Measurements from ENCODE around the gene RHEX.

The RHEX gene

GRCh38 chr1:206105464-206105995 is 52.6 kb downstream of the RHEX start:
- TF ChIP-seq, protein P1, sequence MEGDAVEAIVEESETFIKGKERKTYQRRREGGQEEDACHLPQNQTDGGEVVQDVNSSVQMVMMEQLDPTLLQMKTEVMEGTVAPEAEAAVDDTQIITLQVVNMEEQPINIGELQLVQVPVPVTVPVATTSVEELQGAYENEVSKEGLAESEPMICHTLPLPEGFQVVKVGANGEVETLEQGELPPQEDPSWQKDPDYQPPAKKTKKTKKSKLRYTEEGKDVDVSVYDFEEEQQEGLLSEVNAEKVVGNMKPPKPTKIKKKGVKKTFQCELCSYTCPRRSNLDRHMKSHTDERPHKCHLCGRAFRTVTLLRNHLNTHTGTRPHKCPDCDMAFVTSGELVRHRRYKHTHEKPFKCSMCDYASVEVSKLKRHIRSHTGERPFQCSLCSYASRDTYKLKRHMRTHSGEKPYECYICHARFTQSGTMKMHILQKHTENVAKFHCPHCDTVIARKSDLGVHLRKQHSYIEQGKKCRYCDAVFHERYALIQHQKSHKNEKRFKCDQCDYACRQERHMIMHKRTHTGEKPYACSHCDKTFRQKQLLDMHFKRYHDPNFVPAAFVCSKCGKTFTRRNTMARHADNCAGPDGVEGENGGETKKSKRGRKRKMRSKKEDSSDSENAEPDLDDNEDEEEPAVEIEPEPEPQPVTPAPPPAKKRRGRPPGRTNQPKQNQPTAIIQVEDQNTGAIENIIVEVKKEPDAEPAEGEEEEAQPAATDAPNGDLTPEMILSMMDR (IDR thresholded peaks at IDR 0.05) = no peak
- H3K9me3 ChIP-seq = no peaks in the 10 kb centered on the region
- H3K4me3 ChIP-seq = no peak overlapping the region
- peaks cover 0 to 5% (median 0%) of the 10 kb centered on the region in 4 donors for H3K4me1 ChIP-seq
- DNase-seq = no peak
- no peaks in the 10 kb centered on the region for H3K36me3 ChIP-seq
- no peaks in the 10 kb centered on the region for H3K27me3 ChIP-seq
- no peak overlapping the region for H3K27ac ChIP-seq
- intact Hi-C loops (cut with DNase I; ENCODE audit: low total_unique reads) = no loop called here

DNA sequence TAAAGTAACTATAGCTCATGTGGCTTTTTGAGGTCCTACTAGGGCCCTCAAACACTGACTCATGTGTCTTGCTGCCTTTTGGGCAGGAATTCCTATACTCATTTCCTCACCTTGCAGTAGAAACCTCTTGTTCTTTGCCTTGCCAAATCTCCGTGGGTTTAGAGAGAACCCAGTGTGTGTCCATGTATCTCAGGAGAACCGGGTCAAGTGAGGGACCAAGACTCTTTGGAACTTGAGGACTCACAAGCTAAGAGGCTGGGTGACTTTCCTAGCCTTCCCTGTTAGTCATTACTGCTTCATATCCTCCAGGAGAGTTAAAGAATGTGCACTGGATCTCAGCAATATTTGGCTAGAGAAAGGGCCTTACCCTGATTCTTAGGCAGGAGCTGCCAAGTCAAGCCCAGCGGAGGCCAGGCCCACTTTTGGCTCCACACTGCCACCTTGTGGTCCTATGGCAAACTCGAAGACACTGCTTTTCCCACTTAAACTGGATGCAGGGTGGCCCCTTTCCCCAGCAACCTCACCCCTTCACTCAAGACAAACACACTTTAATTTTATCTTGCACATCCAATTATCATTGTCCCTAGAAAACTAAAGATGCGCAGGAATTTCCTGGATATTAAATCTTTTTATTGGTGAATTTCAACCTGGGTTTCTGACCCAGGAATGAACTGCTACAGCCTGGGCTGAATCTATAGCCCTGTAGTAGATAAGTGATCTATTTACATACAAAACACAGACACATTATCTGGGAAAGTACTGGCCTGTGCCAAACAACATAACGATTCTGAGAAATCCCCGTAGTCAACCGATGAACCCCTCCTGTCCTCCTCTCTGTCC is 53.6 kb downstream of the RHEX start:
- Histone ChIP-seq H3K4me3 (no peak overlapping the region), H3K9me3 (no peaks in the 10 kb centered on the region), H3K36me3 (no peaks in the 10 kb centered on the region), H3K4me1 (peaks cover 0 to 5% (median 0%) of the 10 kb centered on the region in 4 donors), H3K27me3 (no peaks in the 10 kb centered on the region), H3K27ac (no peak overlapping the region)
- intact Hi-C loops (cut with DNase I; ENCODE audit: low total_unique reads) = no loop called here
- TF ChIP-seq, protein P1 (IDR thresholded peaks at IDR 0.05) = peak; percentile 83 to 89
- DNase-seq = peak; percentile 80 to 88

DNA sequence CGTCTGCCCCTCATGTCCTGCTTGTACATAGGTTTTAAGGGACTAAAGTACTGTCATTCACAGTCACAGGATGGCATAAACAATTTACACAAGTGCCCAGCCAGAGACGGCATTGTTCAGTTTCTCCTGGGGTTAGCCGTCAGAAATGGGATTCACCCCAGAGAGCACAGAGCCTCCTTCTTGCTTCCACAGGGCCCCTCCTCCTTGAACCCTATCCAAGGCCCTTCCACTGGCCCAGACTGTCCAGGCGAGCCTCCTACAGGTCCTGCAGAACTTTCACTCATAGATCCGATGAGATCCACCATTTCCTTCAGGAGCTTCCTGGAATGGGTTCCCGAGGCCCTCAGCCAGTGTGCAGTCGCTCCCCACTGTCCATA is 54.2 kb downstream of the RHEX start:
- DNase-seq = no peak
- Histone ChIP-seq H3K4me1 (peaks cover 0 to 5% (median 0%) of the 10 kb centered on the region in 4 donors), H3K36me3 (no peaks in the 10 kb centered on the region), H3K4me3 (no peak overlapping the region), H3K9me3 (no peaks in the 10 kb centered on the region), H3K27ac (no peak overlapping the region), H3K27me3 (no peaks in the 10 kb centered on the region)
- TF ChIP-seq, protein P1 (IDR thresholded peaks at IDR 0.05) = no peak
- intact Hi-C loops (cut with DNase I; ENCODE audit: low total_unique reads) = no loop called here

GRCh38 chr1:206108635-206109034 is 55.7 kb downstream of the RHEX start:
- Histone ChIP-seq H3K27me3 (no peaks in the 10 kb centered on the region), H3K36me3 (no peaks in the 10 kb centered on the region), H3K4me3 (no peak overlapping the region), H3K9me3 (no peaks in the 10 kb centered on the region), H3K27ac (no peak overlapping the region), H3K4me1 (peaks cover 0 to 5% (median 0%) of the 10 kb centered on the region in 4 donors)
- DNase-seq = no peak
- intact Hi-C loops (cut with DNase I; ENCODE audit: low total_unique reads) = no loop called here
- TF ChIP-seq, protein P1 (IDR thresholded peaks at IDR 0.05) = no peak

- H3K27me3 ChIP-seq = no peaks in the 10 kb centered on the region
- H3K4me3 ChIP-seq = no peak overlapping the region
- no peaks in the 10 kb centered on the region for H3K36me3 ChIP-seq
- intact Hi-C loops (cut with DNase I; ENCODE audit: low total_unique reads) = loop anchor here (10.0 kb wide), 1 partner anchor 185 kb away; no protein-coding TSS in a partner anchor
- TF ChIP-seq, protein P1 (IDR thresholded peaks at IDR 0.05) = no peak
- no peak for DNase-seq
- no peak overlapping the region for H3K27ac ChIP-seq
- no peaks in the 10 kb centered on the region for H3K9me3 ChIP-seq
- H3K4me1 ChIP-seq = peaks cover 0 to 5% (median 0%) of the 10 kb centered on the region in 4 donors
Observed at GRCh38 chr1:206109718-206110117, 56.7 kb downstream of the RHEX start.

All from tibial artery (tissue), 4 donors.